HL-60/S4 (cell line): ENCODE data around the gene CCNB3.
"Not testable (repeated sequence)": the region's sequence is repeated elsewhere in the genome, so short reads cannot be mapped to it uniquely, and the experiment has no call there.

Experiments
- in situ Hi-C: fragments of 300-500 bp; cut with MboI; formaldehyde crosslinking; loops from 2 replicates; pipeline ENCODE4 v1.14.3; 2022; ENCODE audit warnings: low sequenced_read_pairs

The CCNB3 gene

GRCh38 chrX:50204364-50204899 is at the start of gene CCNB3:
TSS of gene CCNB3 (plus strand) at chrX:50204765. CDS start at chrX:50285164, 80,399 bp downstream.
- in situ Hi-C loops, result no loop called here

- in situ Hi-C loops, result no loop called here
Measured at GRCh38 chrX:50157545-50158135, 46.9 kb upstream of the CCNB3 start.

GRCh38 chrX:50158593-50158992 is 46.0 kb upstream of the CCNB3 start:
- in situ Hi-C loops, result no loop called here

- in situ Hi-C loops, result no loop called here
Measured at GRCh38 chrX:50161127-50161526, 43.4 kb upstream of the CCNB3 start.

- in situ Hi-C loops, result no loop called here
Measured at GRCh38 chrX:50165727-50166126, 38.8 kb upstream of the CCNB3 start.

GRCh38 chrX:50167366-50167765 is 37.2 kb upstream of the CCNB3 start:
- in situ Hi-C loops, result no loop called here

GRCh38 chrX:50168241-50168687 is 36.3 kb upstream of the CCNB3 start:
- in situ Hi-C loops, result no loop called here

- in situ Hi-C loops, result no loop called here
Measured at GRCh38 chrX:50169717-50170116, 34.8 kb upstream of the CCNB3 start.

GRCh38 chrX:50180073-50180940 is 24.3 kb upstream of the CCNB3 start:
- in situ Hi-C loops, result no loop called here

GRCh38 chrX:50183891-50184290 is 20.7 kb upstream of the CCNB3 start:
- in situ Hi-C loops, result no loop called here

- in situ Hi-C loops, result no loop called here
Measured at GRCh38 chrX:50188859-50189600, 15.5 kb upstream of the CCNB3 start.

- in situ Hi-C loops, result no loop called here
Measured at GRCh38 chrX:50198348-50198747, 6.2 kb upstream of the CCNB3 start.

- in situ Hi-C loops, result no loop called here
Measured at GRCh38 chrX:50200907-50201306, 3.7 kb upstream of the CCNB3 start, which contains the start of gene AKAP4. TSS of gene AKAP4 (minus strand) at chrX:50201007. CDS start at chrX:50200889, 118 bp downstream.

GRCh38 chrX:50202539-50202938 is 2.0 kb upstream of the CCNB3 start:
- in situ Hi-C loops, result no loop called here

GRCh38 chrX:50206753-50207152 is 2.2 kb downstream of the CCNB3 start:
- in situ Hi-C loops, result no loop called here

GRCh38 chrX:50211510-50211909 is 6.9 kb downstream of the CCNB3 start:
- in situ Hi-C loops, result no loop called here

- in situ Hi-C loops, result no loop called here
Measured at GRCh38 chrX:50281253-50281652, 76.7 kb downstream of the CCNB3 start.

GRCh38 chrX:50327235-50327634 is 122.7 kb downstream of the CCNB3 start:
- in situ Hi-C loops, result no loop called here

GRCh38 chrX:50332668-50333067 is 128.1 kb downstream of the CCNB3 start:
- in situ Hi-C loops, result not testable (repeated sequence)

GRCh38 chrX:50333308-50333707 is 128.7 kb downstream of the CCNB3 start:
- in situ Hi-C loops, result no loop called here

GRCh38 chrX:50343917-50344316 is 139.4 kb downstream of the CCNB3 start:
- in situ Hi-C loops, result no loop called here
